ENCODE data around the gene AQP5.

The AQP5 gene

DNA sequence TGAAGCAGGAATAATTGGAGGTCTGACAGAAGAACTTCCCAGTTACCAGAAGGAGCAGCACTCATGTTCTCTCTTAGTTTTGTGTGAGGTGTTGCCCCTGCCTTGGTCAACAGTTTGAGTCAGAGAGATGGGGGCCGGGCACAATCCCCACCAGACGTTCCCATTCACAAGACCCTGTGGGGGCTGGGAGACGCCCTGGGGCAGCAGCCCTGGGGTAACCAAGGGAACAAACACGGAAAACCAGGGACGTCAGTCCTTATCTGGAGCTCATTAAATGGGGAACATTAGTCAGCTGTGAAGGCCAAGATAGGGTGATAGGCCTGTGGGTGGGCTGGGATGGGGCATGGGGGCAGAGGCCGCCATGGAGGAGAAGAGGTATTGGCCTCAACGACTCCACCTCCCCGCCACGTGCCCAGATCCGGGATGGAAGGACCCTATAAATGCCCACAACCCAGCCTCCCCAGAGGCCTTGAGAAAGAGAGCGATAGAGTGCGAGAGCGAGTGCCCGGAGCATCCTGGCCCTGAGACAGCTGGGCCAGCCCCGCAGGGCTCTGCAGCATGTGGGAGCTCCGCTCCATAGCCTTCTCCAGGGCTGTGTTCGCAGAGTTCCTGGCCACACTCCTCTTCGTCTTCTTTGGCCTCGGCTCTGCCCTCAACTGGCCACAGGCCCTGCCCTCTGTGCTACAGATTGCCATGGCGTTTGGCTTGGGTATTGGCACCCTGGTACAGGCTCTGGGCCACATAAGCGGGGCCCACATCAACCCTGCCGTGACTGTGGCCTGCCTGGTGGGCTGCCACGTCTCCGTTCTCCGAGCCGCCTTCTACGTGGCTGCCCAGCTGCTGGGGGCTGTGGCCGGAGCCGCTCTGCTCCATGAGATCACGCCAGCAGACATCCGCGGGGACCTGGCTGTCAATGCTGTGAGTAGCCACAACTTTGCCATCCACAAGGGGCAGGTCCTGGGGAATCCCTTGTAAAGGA lies 11.1 kb upstream of the AQP5 start, which contains the start of gene AQP2:
AQP2 (plus strand) TSS at position 465 of the 979 bp plus-strand sequence; CDS start at position 559, 94 bp downstream.
- DNase-seq (ENCODE audit: low read depth in 1 of 2, low spot score in 1 of 2) = no peak

DNA sequence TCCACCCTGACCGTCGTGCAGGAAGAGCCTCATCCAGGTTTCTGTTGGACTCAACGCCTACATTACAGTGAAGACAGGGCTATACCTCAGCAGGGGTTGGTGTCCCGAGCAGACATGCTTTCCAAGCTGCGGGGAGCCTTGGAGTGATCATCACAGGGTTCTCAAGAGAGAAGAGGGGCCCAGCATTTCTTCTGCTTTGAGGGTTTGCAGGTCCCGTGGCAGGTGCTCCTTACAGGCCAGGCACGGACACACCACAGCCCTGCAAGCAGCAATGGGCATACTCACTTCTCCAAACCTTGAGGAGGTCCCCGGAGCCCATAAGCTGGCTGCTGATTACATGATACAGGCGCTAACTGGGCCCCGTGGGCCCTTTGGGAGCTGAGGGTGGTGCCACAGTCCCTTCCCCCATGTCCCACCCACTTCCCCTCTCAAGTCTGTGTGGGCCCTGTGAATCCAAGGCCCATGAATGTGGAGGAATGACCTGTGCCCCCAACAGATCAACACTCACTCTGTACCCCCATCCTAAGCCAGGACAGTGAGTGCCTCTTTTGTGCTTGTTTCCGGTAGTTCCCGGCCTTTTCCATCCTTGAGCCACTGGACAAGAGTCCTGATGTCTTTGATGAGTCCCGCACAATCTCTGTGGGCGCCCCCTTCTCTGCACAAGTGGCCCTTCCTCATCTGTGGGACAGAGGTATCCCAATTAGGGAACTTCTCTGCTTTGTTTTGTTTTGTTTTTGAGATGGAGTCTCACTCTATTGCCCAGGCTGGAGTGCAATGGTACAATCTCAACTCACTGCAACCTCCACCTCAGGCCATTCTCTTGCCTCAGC lies 10.0 kb upstream of the AQP5 start:
- DNase-seq (ENCODE audit: low read depth in 1 of 2, low spot score in 1 of 2) = no peak

DNA sequence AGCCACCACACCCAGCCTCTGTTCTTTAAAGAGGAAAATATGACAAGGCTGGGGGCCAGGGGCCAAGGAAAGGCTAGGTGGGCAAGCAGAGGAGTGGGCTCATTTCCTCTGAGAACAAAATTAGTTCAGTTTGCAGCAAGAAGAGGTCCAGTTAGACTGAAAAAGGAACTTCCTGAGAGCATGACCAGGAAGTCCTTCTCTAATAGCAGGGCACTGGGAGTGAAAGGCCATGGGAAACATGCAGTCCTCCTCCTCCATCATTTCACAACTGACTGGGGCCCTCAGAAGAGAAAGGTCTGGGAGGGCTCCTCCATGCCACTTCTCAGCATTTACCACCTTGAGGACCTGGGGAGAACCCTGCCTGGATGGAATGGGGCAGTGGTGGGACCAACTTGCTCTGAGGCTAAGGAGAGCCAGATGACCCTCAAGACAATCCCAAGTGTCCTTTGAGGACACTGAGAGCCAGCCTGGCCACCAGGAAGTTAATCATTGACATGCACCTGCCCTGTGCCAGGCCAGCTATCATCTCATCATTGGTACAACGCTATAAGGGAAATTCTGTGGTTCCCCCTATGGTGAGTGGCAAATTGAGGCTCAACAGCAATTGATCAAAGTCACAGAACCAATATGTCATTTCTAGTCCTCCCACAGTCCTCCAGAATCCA lies 9.1 kb upstream of the AQP5 start:
- DNase-seq (ENCODE audit: low read depth in 1 of 2, low spot score in 1 of 2) = no peak

DNA sequence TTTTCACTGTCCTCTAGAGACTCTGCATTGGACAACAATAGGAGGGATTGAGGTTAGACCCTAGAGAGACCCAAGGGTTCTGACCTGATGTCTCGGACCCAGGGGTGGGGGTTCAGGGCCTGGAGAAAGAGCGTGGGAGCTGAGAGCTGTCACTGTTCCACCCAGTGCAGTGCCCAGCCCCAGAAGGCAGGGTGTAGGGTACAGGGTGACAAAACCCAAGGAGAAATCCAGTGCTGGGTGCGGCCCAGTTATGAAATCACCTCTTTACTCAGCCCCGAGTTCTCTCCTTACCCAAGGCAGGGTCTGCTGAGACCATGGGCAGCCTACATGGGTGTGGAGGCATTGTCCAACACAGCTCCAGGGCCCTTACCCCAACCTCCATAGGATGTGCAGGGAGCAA lies 8.5 kb upstream of the AQP5 start:
- no peak for DNase-seq (ENCODE audit: low read depth in 1 of 2, low spot score in 1 of 2)

DNA sequence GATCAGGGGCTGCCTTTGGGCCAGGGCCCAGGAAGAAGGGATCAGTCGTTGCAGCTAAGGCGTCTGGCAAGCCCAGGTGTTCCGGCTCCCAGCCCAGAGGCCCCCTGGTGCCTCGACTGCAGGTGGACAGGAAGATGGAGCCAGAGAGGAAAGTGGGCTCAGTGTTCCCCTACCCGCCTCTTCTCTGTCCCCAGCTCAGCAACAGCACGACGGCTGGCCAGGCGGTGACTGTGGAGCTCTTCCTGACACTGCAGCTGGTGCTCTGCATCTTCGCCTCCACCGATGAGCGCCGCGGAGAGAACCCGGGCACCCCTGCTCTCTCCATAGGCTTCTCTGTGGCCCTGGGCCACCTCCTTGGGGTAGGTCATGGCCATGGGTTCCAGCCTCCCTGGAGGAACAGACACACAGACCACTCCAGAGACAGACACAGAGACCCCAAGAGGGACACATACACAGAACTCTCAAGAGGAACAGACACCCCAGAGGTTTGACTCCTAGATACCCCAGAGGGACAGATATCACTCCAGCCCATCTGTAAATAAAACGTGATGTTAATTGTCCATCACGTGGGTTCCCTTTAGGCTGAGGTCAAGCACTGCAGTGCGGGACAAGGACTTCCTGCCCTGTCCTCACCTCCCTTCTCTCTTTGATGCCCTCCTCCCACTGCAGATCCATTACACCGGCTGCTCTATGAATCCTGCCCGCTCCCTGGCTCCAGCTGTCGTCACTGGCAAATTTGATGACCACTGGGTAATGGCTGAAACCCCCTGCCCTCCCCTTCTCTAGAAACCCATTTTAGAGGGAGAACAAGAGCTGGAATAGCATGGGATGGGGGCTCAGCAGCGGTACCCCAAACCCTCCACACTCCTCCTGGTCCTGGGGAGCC lies 7.5 kb upstream of the AQP5 start:
- DNase-seq (ENCODE audit: low read depth in 1 of 2, low spot score in 1 of 2) = no peak

DNA sequence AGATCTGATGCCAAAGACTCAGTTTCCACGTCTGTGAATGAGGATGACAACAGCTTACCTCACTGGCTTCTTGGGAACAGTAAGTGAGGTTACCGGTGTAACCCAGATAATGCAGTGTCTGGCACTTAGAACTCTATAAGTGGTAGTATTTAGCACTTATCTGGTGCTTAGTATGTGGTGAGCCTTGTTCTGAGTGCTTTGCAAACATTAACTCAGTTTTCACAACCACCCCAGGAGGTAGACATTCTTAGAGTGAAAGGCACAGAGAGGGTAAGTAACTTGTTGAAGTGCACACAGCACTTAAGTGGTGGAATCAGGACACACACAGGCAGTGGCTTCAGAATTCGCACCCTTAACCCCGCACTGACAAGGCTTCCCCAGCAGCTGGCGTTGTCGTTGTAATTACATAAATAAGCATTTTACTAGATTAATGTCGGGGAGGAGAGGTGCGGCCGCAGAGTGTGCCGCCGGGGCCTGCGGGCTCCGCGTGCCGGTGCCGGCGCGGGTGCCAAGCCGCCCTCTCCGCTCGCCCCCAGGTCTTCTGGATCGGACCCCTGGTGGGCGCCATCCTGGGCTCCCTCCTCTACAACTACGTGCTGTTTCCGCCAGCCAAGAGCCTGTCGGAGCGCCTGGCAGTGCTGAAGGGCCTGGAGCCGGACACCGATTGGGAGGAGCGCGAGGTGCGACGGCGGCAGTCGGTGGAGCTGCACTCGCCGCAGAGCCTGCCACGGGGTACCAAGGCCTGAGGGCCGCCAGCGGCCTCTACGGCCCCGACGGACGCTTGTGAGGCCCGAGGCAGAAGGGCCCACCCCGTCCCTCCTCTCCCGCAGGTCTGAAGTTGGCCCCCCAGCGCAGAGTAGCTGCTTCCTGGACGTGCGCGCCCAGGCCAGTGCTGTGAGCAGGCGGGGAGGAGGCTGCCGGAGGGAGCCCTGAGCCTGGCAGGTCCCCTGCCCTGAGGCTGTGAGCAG lies 6.5 kb upstream of the AQP5 start:
- no peak for DNase-seq (ENCODE audit: low read depth in 1 of 2, low spot score in 1 of 2)

- no peak for DNase-seq (ENCODE audit: low read depth in 1 of 2, low spot score in 1 of 2)
Observed at GRCh38 chr12:49955899-49956662, 5.6 kb upstream of the AQP5 start.

DNA sequence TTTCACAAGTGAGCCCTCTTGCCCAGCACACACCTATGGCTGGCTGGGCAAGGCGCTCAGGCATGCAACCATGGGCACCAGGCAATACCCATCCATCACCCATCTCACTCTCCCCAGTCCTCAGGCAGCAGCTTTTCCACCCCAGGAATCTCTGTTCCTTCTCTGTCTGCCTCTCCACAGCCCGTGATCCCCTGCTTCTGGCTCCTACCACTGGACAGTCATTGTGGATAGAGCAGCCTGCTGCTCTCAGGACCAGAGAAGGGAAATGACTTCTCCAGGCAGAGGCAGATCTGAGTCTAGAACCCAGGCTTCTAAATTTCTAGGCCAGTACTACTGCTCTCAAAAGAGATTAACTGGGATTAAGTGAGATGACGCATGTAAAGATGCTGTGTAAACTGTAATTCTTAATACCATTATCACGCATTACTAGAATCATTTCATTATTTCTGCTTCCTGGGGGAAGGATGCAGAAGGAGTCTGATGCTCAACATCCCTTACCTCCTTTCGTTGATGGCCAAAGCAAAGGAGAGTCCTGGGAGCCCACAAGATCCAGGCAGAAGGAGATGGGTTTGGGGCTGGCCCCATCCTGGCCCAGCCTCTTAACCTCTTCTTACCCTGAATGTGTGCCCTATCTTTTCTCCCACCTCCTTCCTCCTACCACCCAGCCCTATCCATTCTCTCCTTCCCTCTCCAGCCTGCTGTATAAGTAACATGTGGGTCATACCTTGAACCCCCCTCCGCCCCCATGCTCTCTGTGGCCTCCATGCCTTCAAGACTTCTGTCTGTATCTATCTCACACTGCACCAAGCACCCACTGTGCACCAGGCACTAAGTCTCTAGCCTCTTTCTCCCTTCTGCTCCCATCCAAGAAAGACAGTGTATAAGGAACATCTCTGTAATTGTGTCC lies 4.8 kb upstream of the AQP5 start:
- DNase-seq (ENCODE audit: low read depth in 1 of 2, low spot score in 1 of 2) = no peak

GRCh38 chr12:49957570-49957967 lies 4.1 kb upstream of the AQP5 start:
- no peak for DNase-seq (ENCODE audit: low read depth in 1 of 2, low spot score in 1 of 2)

GRCh38 chr12:49959685-49960473 lies 1.8 kb upstream of the AQP5 start:
- no peak for DNase-seq (ENCODE audit: low read depth in 1 of 2, low spot score in 1 of 2)

DNA sequence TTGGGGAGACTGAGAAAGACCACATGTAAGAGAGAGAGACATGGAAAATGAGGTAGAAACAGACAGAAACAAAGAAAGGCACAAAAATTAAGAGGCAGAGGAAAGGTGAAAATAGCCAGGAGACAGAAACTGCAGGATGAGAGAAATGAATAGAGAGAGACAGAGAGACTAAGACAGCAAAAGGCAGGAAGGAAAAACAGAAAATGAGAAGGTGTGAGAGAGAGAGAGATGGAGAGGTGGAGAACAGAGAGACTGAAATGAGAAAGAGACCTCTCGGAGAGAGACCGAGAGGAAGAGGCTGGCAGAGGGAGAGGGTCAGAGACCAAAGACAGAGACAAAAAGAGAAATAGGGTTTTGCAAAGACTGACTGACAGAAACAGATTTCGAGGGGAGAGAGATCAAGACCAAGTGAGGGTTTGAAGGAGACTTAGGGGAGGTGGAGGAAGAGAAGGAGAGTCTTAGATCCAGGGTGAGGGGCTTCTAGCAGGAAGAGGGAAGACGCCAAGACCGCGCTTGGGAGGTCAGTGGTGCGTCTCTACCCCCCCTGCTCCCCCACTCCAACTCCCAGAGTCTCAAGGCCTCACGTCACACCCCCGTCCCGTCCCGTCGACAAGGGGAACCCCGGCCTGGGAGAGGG lies 1.1 kb upstream of the AQP5 start:
- DNase-seq (ENCODE audit: low read depth in 1 of 2, low spot score in 1 of 2) = no peak

DNA sequence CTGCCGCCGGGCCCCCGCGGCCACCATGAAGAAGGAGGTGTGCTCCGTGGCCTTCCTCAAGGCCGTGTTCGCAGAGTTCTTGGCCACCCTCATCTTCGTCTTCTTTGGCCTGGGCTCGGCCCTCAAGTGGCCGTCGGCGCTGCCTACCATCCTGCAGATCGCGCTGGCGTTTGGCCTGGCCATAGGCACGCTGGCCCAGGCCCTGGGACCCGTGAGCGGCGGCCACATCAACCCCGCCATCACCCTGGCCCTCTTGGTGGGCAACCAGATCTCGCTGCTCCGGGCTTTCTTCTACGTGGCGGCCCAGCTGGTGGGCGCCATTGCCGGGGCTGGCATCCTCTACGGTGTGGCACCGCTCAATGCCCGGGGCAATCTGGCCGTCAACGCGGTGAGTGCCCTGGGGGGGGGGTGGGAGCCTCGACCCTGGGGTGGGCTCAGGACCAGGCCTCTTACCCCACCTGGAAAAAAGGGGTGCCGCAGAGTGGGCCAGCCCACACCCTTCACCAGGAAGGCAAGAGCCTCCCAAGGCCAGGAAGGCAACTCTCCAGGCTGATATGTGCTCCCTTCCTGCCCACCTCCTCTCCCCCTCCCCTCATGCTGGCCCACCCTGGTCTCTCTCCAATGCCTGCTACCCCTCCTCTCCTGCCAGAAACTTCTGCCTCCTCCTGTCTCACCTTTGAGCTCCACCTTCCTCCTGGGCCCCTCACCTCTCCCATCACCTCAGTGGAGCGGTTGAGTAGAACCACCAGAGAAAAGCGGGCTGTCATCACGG lies 507 bp downstream of the AQP5 start:
- no peak for DNase-seq (ENCODE audit: low read depth in 1 of 2, low spot score in 1 of 2)

DNA sequence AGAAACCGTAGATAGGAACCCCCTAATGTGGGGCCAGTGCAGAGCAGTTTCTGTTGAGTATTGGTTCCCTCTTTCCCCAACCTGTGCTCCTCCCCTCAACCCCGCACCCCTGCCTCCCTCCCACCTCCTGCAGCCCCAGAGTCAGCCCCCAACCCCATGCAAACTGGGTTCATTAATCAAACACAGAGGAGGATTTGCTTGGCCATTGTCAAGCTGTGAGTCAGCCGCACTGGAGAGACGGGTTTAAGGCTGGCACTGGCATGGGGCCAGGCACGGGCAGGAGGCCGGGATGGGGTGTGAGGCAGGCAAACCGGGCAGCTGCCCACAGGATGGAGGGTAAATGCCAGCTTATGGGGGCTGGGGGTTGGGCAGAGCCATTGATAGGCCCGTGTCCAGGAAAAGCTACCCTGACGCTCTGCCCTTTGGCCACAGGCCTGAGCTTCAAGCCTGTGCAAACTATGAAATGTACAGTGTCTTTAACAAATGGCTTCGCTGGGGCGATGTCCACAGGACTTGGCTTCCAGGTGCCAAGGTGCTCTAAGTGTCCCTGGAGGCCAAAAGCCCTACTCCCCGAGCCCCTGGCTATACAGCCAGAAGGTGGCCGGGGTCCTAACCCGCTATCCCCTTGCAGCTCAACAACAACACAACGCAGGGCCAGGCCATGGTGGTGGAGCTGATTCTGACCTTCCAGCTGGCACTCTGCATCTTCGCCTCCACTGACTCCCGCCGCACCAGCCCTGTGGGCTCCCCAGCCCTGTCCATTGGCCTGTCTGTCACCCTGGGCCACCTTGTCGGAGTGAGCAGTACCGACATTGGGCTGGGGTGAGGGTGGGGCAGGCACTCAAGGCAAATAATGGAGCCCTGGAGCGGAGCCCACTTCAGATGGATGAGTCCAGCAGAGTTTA lies 1.4 kb downstream of the AQP5 start:
- no peak for DNase-seq (ENCODE audit: low read depth in 1 of 2, low spot score in 1 of 2)
